Astrocyte (in vitro differentiated cells and primary cell): Measurements from ENCODE around the gene TNPO1. TPM values are rescaled to one million over a fixed set of nuclear protein-coding genes. Genes with fewer than 3 reads are reported as not detected.
A peak's percentile ranks its signal among the peaks of the same experiment; 100 is the strongest.

Experiments
- DNase-seq: peaks from one replicate; pipeline ENCODE4 v3.0.0-alpha.2; 2010; ENCODE audit warnings: low read depth
- FAIRE-seq: peaks from 2 replicates; lab custom pipeline; 2011; peaks lifted over from hg19 to GRCh38; lab: Jason Lieb, UNC
- H2AFZ ChIP-seq: 2 replicates; pipeline ENCODE4 v1.6.0; 2012; ENCODE audit warnings: low read depth, low read length, inconsistent platforms
- H3K27ac ChIP-seq: 2 replicates; pipeline ENCODE4 v1.5.1; 2011; ENCODE audit warnings: low read depth, low read length, inconsistent platforms
- H3K27me3 ChIP-seq: 2 replicates; pipeline ENCODE4 v1.6.0; 2011; ENCODE audit warnings: low read length, inconsistent platforms; ENCODE audit not compliant: insufficient read depth
- H3K36me3 ChIP-seq: 2 replicates; pipeline ENCODE4 v1.5.1; 2011; ENCODE audit warnings: low read length, inconsistent platforms; ENCODE audit not compliant: insufficient read depth
- H3K4me1 ChIP-seq: 2 replicates; pipeline ENCODE4 v1.5.1; 2011; ENCODE audit warnings: low read length, inconsistent platforms; ENCODE audit not compliant: insufficient read depth
- H3K4me2 ChIP-seq: 2 replicates; pipeline ENCODE4 v1.6.0; 2012; ENCODE audit warnings: low read length, inconsistent platforms
- H3K4me3 ChIP-seq: 2 replicates; pipeline ENCODE4 v1.5.1; 2011; ENCODE audit warnings: low read depth, mild to moderate bottlenecking, low read length, inconsistent platforms; ENCODE audit not compliant: insufficient read depth
- H3K79me2 ChIP-seq: 2 replicates; pipeline ENCODE4 v1.6.0; 2012; ENCODE audit warnings: mild to moderate bottlenecking, low read length, inconsistent platforms; ENCODE audit not compliant: insufficient read depth
- H3K9ac ChIP-seq: 2 replicates; pipeline ENCODE4 v1.6.0; 2012; ENCODE audit warnings: mild to moderate bottlenecking, low read length, inconsistent platforms
- H3K9me3 ChIP-seq: 2 replicates; pipeline ENCODE4 v1.5.1; 2012; ENCODE audit warnings: low read depth, mild to moderate bottlenecking, low read length, inconsistent platforms; ENCODE audit not compliant: insufficient read depth
- H4K20me1 ChIP-seq: 2 replicates; pipeline ENCODE4 v1.6.0; 2012; ENCODE audit warnings: low read length, inconsistent platforms; ENCODE audit not compliant: insufficient read depth
- H3K27ac Mint-ChIP-seq: one replicate; pipeline ENCODE4 v1.8.0; 2021; ENCODE audit warnings: mild to moderate bottlenecking, mixed read lengths; ENCODE audit not compliant: unreplicated experiment
- H3K27me3 Mint-ChIP-seq: one replicate; pipeline ENCODE4 v1.8.0; 2021; ENCODE audit warnings: low read depth, mixed read lengths; ENCODE audit not compliant: unreplicated experiment
- H3K36me3 Mint-ChIP-seq: one replicate; pipeline ENCODE4 v1.8.0; 2021; ENCODE audit warnings: low read depth, mixed read lengths; ENCODE audit not compliant: unreplicated experiment
- H3K4me1 Mint-ChIP-seq: one replicate; pipeline ENCODE4 v1.8.0; 2021; ENCODE audit warnings: low read depth, mixed read lengths; ENCODE audit not compliant: unreplicated experiment
- H3K4me3 Mint-ChIP-seq: one replicate; pipeline ENCODE4 v1.8.0; 2021; ENCODE audit warnings: mild to moderate bottlenecking, moderate library complexity, mixed read lengths; ENCODE audit not compliant: unreplicated experiment
- H3K9me3 Mint-ChIP-seq: one replicate; pipeline ENCODE4 v1.8.0; 2021; ENCODE audit warnings: mild to moderate bottlenecking, mixed read lengths; ENCODE audit not compliant: unreplicated experiment
- CTCF ChIP-seq: IDR thresholded peaks from 2 replicates; pipeline ENCODE4 v1.5.1; 2011; ENCODE audit warnings: low read depth, mild to moderate bottlenecking, inconsistent platforms, low read length, moderate library complexity; ENCODE audit not compliant: insufficient read depth
- EZH2 ChIP-seq: IDR thresholded peaks from 2 replicates; pipeline ENCODE4 v1.6.1; 2012; ENCODE audit warnings: mild to moderate bottlenecking, low read length, inconsistent platforms; ENCODE audit not compliant: insufficient read depth
- total RNA-seq: library from RNA; stranded (reverse); gene quantifications from 2 replicates; pipeline ENCODE4 v1.2.1, GENCODE V29; 2021

TNPO1 gene
- total RNA-seq, 1 donor from 2014 or later = 184 TPM

GRCh38 chr5:72849546-72849945, 33.1 kb downstream of the TNPO1 start:
- H3K27me3 Mint-ChIP-seq = no peaks in the 10 kb centered on the region
- TF ChIP-seq CTCF (no peak), EZH2 (no peak)
- H3K27ac Mint-ChIP-seq = peak overlapping the region; percentile 91
- Histone ChIP-seq H2AFZ (no peak overlapping the region), H3K27me3 (no peaks in the 10 kb centered on the region), H3K36me3 (peaks cover 27% of the 10 kb centered on the region), H4K20me1 (peaks cover 65% of the 10 kb centered on the region), H3K4me3 (peak overlapping the region; percentile 93), H3K4me1 (peaks cover 21% of the 10 kb centered on the region), H3K9ac (peak overlapping the region; percentile 92), H3K79me2 (peaks cover 98% of the 10 kb centered on the region), H3K27ac (peak overlapping the region; percentile 79), H3K4me2 (peak overlapping the region; percentile 95), H3K9me3 (no peaks in the 10 kb centered on the region)
- no peaks in the 10 kb centered on the region for H3K9me3 Mint-ChIP-seq
- DNase-seq = no peak
- no peak for FAIRE-seq
- H3K4me1 Mint-ChIP-seq = peaks cover 30% of the 10 kb centered on the region
- peaks cover 7% of the 10 kb centered on the region for H3K36me3 Mint-ChIP-seq
- peak overlapping the region; percentile 97 for H3K4me3 Mint-ChIP-seq

- Histone ChIP-seq H3K4me3 (peak overlapping the region; percentile 93), H3K4me1 (peaks cover 21% of the 10 kb centered on the region), H3K27ac (no peak overlapping the region), H3K4me2 (peak overlapping the region; percentile 95), H3K27me3 (no peaks in the 10 kb centered on the region), H3K9ac (peak overlapping the region; percentile 92), H3K79me2 (peaks cover 98% of the 10 kb centered on the region), H3K36me3 (peaks cover 28% of the 10 kb centered on the region), H4K20me1 (peaks cover 69% of the 10 kb centered on the region), H3K9me3 (no peaks in the 10 kb centered on the region), H2AFZ (no peak overlapping the region)
- H3K36me3 Mint-ChIP-seq = peaks cover 7% of the 10 kb centered on the region
- no peak for DNase-seq
- TF ChIP-seq CTCF (no peak), EZH2 (no peak)
- H3K9me3 Mint-ChIP-seq = no peaks in the 10 kb centered on the region
- peaks cover 30% of the 10 kb centered on the region for H3K4me1 Mint-ChIP-seq
- H3K27me3 Mint-ChIP-seq = no peaks in the 10 kb centered on the region
- H3K27ac Mint-ChIP-seq = no peak overlapping the region
- peak overlapping the region; percentile 97 for H3K4me3 Mint-ChIP-seq
- FAIRE-seq = no peak
Observed at GRCh38 chr5:72850113-72850512, 33.7 kb downstream of the TNPO1 start.

- Histone ChIP-seq H3K36me3 (peaks cover 44% of the 10 kb centered on the region), H3K4me1 (peaks cover 19% of the 10 kb centered on the region), H3K4me2 (peak overlapping the region; percentile 3), H3K27me3 (no peaks in the 10 kb centered on the region), H3K9ac (no peak overlapping the region), H2AFZ (no peak overlapping the region), H3K4me3 (no peak overlapping the region), H3K79me2 (peaks cover 98% of the 10 kb centered on the region), H4K20me1 (peaks cover 68% of the 10 kb centered on the region), H3K27ac (no peak overlapping the region), H3K9me3 (no peaks in the 10 kb centered on the region)
- FAIRE-seq (no peak), DNase-seq (no peak)
- TF ChIP-seq EZH2 = no peak
- TF ChIP-seq CTCF = no peak
- Mint-ChIP-seq H3K27ac (no peak overlapping the region), H3K27me3 (no peaks in the 10 kb centered on the region), H3K9me3 (no peaks in the 10 kb centered on the region), H3K4me1 (peaks cover 28% of the 10 kb centered on the region), H3K4me3 (no peak overlapping the region), H3K36me3 (peaks cover 17% of the 10 kb centered on the region)
Observed at GRCh38 chr5:72852356-72852755, 35.9 kb downstream of the TNPO1 start.
